SU-DHL-6 (cell line): ENCODE data around the gene MDFIC.

Experiments used
- CTCF ChIP-seq: fragments of 200-600 bp; sonication (generic); IDR thresholded peaks from one replicate; pipeline ENCODE4 v1.5.1; 2017; ENCODE audit warnings: antibody characterized with exemption, mild to moderate bottlenecking, low read length, moderate library complexity; ENCODE audit not compliant: insufficient read depth, poor library complexity, severe bottlenecking
- EZH2phosphoT487 ChIP-seq: fragments of 200-600 bp; sonication (generic), shearing (Covaris generic); conservative IDR thresholded peaks from 2 replicates; pipeline ENCODE4 v1.6.1; 2018; ENCODE audit warnings: mild to moderate bottlenecking, antibody characterized with exemption, low read length, moderate library complexity, mixed read lengths

- TF ChIP-seq CTCF (no peak), EZH2phosphoT487 (no peak)
These were observed 20.7 kb downstream of the MDFIC start for GRCh38 chr7:114942446-114943175.
